ENCODE results near the gene TAOK1. TPM values are rescaled to one million over a fixed set of nuclear protein-coding genes. Genes with fewer than 3 reads are reported as not detected.

TAOK1 gene
- total RNA-seq, 1 donor from 2014 or later: 34.1 TPM

GRCh38 chr17:29483503-29483902 lies 93.3 kb downstream of the TAOK1 start:
- TF ChIP-seq CTCF (conservative IDR thresholded peaks at IDR 0.05; ENCODE audit: low read depth, low read length): no peak
- DNase-seq (ENCODE audit: low read depth): no peak

GRCh38 chr17:29495011-29495410 lies 104.8 kb downstream of the TAOK1 start:
- H3K4me3 ChIP-seq (ENCODE audit: low read depth, low read length): no peak overlapping the region
- DNase-seq (ENCODE audit: low read depth): no peak
- no peak for TF ChIP-seq CTCF (conservative IDR thresholded peaks at IDR 0.05; ENCODE audit: low read depth, low read length)

More at GRCh38 chr17:29483503-29483902, 93.3 kb downstream of the TAOK1 start:
- no peak overlapping the region for H3K4me3 ChIP-seq (ENCODE audit: low read depth, low read length)

- no peak for TF ChIP-seq CTCF (conservative IDR thresholded peaks at IDR 0.05; ENCODE audit: low read depth, low read length)
- no peak for DNase-seq (ENCODE audit: low read depth)
- H3K4me3 ChIP-seq (ENCODE audit: low read depth, low read length): no peak overlapping the region
Measured at GRCh38 chr17:29504711-29505110, 114.5 kb downstream of the TAOK1 start.

- no peak for TF ChIP-seq CTCF (conservative IDR thresholded peaks at IDR 0.05; ENCODE audit: low read depth, low read length)
- H3K4me3 ChIP-seq (ENCODE audit: low read depth, low read length): no peak overlapping the region
- DNase-seq (ENCODE audit: low read depth): no peak
Measured at GRCh38 chr17:29505836-29506235, 115.7 kb downstream of the TAOK1 start.

GRCh38 chr17:29510953-29511352 lies 120.8 kb downstream of the TAOK1 start:
- TF ChIP-seq CTCF (conservative IDR thresholded peaks at IDR 0.05; ENCODE audit: low read depth, low read length): no peak
- no peak for DNase-seq (ENCODE audit: low read depth)
- H3K4me3 ChIP-seq (ENCODE audit: low read depth, low read length): no peak overlapping the region

GRCh38 chr17:29514792-29515191 lies 124.6 kb downstream of the TAOK1 start:
- no peak for DNase-seq (ENCODE audit: low read depth)

More at GRCh38 chr17:29514792-29515191, 124.6 kb downstream of the TAOK1 start:
- no peak overlapping the region for H3K4me3 ChIP-seq (ENCODE audit: low read depth, low read length)
- no peak for TF ChIP-seq CTCF (conservative IDR thresholded peaks at IDR 0.05; ENCODE audit: low read depth, low read length)

All from epithelial cell of proximal tubule (primary cell).